ENCODE results near the gene ZBTB34.
"Not testable (repeated sequence)": the region's sequence is repeated elsewhere in the genome, so short reads cannot be mapped to it uniquely, and the experiment has no call there.

ZBTB34 gene

GRCh38 chr9:126860077-126860756, at the start of gene ZBTB34:
Gene ZBTB34 (plus strand): TSS chr9:126860639. CDS start chr9:126879400, 18,761 bp downstream.
- in situ Hi-C loops (cut with HindIII; ENCODE audit: low sequenced_read_pairs) = no loop called here

GRCh38 chr9:126813072-126813471, 47.4 kb upstream of the ZBTB34 start:
- in situ Hi-C loops (cut with HindIII; ENCODE audit: low sequenced_read_pairs) = no loop called here

GRCh38 chr9:126814091-126814490, 46.3 kb upstream of the ZBTB34 start:
- in situ Hi-C loops (cut with HindIII; ENCODE audit: low sequenced_read_pairs) = no loop called here

GRCh38 chr9:126817615-126818014, 42.8 kb upstream of the ZBTB34 start:
- in situ Hi-C loops (cut with HindIII; ENCODE audit: low sequenced_read_pairs) = not testable (repeated sequence)

- in situ Hi-C loops (cut with HindIII; ENCODE audit: low sequenced_read_pairs) = no loop called here
These were observed 42.0 kb upstream of the ZBTB34 start for GRCh38 chr9:126818482-126818881.

- in situ Hi-C loops (cut with HindIII; ENCODE audit: low sequenced_read_pairs) = no loop called here
These were observed 41.0 kb upstream of the ZBTB34 start for GRCh38 chr9:126819482-126819881.

GRCh38 chr9:126822278-126822677, 38.2 kb upstream of the ZBTB34 start:
- in situ Hi-C loops (cut with HindIII; ENCODE audit: low sequenced_read_pairs) = no loop called here

- in situ Hi-C loops (cut with HindIII; ENCODE audit: low sequenced_read_pairs) = no loop called here
These were observed 37.6 kb upstream of the ZBTB34 start for GRCh38 chr9:126822873-126823272.

GRCh38 chr9:126824052-126824451, 36.4 kb upstream of the ZBTB34 start:
- in situ Hi-C loops (cut with HindIII; ENCODE audit: low sequenced_read_pairs) = not testable (repeated sequence)

- in situ Hi-C loops (cut with HindIII; ENCODE audit: low sequenced_read_pairs) = no loop called here
These were observed 33.2 kb upstream of the ZBTB34 start for GRCh38 chr9:126827227-126827626.

GRCh38 chr9:126829035-126829434, 31.4 kb upstream of the ZBTB34 start:
- in situ Hi-C loops (cut with HindIII; ENCODE audit: low sequenced_read_pairs) = no loop called here

- in situ Hi-C loops (cut with HindIII; ENCODE audit: low sequenced_read_pairs) = no loop called here
These were observed 29.6 kb upstream of the ZBTB34 start for GRCh38 chr9:126830827-126831226.

- in situ Hi-C loops (cut with HindIII; ENCODE audit: low sequenced_read_pairs) = no loop called here
These were observed 28.0 kb upstream of the ZBTB34 start for GRCh38 chr9:126832440-126832839.

- in situ Hi-C loops (cut with HindIII; ENCODE audit: low sequenced_read_pairs) = no loop called here
These were observed 27.4 kb upstream of the ZBTB34 start for GRCh38 chr9:126833020-126833419.

GRCh38 chr9:126833710-126834345, 26.6 kb upstream of the ZBTB34 start:
- in situ Hi-C loops (cut with HindIII; ENCODE audit: low sequenced_read_pairs) = no loop called here

- in situ Hi-C loops (cut with HindIII; ENCODE audit: low sequenced_read_pairs) = no loop called here
These were observed 25.8 kb upstream of the ZBTB34 start for GRCh38 chr9:126834672-126835071.

GRCh38 chr9:126836216-126836615, 24.2 kb upstream of the ZBTB34 start:
- in situ Hi-C loops (cut with HindIII; ENCODE audit: low sequenced_read_pairs) = no loop called here

GRCh38 chr9:126838055-126838811, 22.2 kb upstream of the ZBTB34 start:
- in situ Hi-C loops (cut with HindIII; ENCODE audit: low sequenced_read_pairs) = no loop called here

GRCh38 chr9:126838895-126839294, 21.5 kb upstream of the ZBTB34 start:
- in situ Hi-C loops (cut with HindIII; ENCODE audit: low sequenced_read_pairs) = no loop called here

- in situ Hi-C loops (cut with HindIII; ENCODE audit: low sequenced_read_pairs) = no loop called here
These were observed 21.1 kb upstream of the ZBTB34 start for GRCh38 chr9:126839301-126839700.

- in situ Hi-C loops (cut with HindIII; ENCODE audit: low sequenced_read_pairs) = no loop called here
These were observed 18.1 kb upstream of the ZBTB34 start for GRCh38 chr9:126842220-126842842.
